ENCODE results near the gene CPOX.

The CPOX gene

GRCh38 chr3:98545940-98546339, 47.5 kb downstream of the CPOX start:
- no peak for TF ChIP-seq CTCF (IDR thresholded peaks at IDR 0.05; ENCODE audit: insufficient read depth, low read length)
- TF ChIP-seq GABPA (IDR thresholded peaks at IDR 0.05; ENCODE audit: low read depth): no peak
- no peak for TF ChIP-seq SPI1 (IDR thresholded peaks at IDR 0.05; ENCODE audit: borderline replicate concordance, low read depth)
- TF ChIP-seq POLR2AphosphoS5 (IDR thresholded peaks at IDR 0.05; ENCODE audit: low read depth): no peak
- no peak for TF ChIP-seq REST (IDR thresholded peaks at IDR 0.05; ENCODE audit: insufficient replicate concordance, low read depth)
- no peak overlapping the region for H3K4me3 ChIP-seq (replicated peaks; ENCODE audit: insufficient read depth, low read length)
- H3K27ac ChIP-seq (replicated peaks): no peak overlapping the region
- H3K27me3 ChIP-seq (ENCODE audit: insufficient read depth, poor library complexity, severe bottlenecking): no peaks in the 10 kb centered on the region
- DNase-seq (ENCODE audit: low read depth in 1 of 2, low spot score in 1 of 2): no peak

GRCh38 chr3:98542623-98543022, 50.8 kb downstream of the CPOX start:
- TF ChIP-seq SPI1 (IDR thresholded peaks at IDR 0.05; ENCODE audit: borderline replicate concordance, low read depth): no peak
- TF ChIP-seq CTCF (IDR thresholded peaks at IDR 0.05; ENCODE audit: insufficient read depth, low read length): no peak
- no peak for TF ChIP-seq POLR2AphosphoS5 (IDR thresholded peaks at IDR 0.05; ENCODE audit: low read depth)
- TF ChIP-seq GABPA (IDR thresholded peaks at IDR 0.05; ENCODE audit: low read depth): no peak
- TF ChIP-seq REST (IDR thresholded peaks at IDR 0.05; ENCODE audit: insufficient replicate concordance, low read depth): no peak
- Histone ChIP-seq H3K4me3 (replicated peaks; ENCODE audit: insufficient read depth, low read length) (no peak overlapping the region), H3K27ac (replicated peaks) (no peak overlapping the region), H3K27me3 (ENCODE audit: insufficient read depth, poor library complexity, severe bottlenecking) (no peaks in the 10 kb centered on the region)
- DNase-seq (ENCODE audit: low read depth in 1 of 2, low spot score in 1 of 2): no peak

- Histone ChIP-seq H3K4me3 (replicated peaks; ENCODE audit: insufficient read depth, low read length) (no peak overlapping the region), H3K27me3 (ENCODE audit: insufficient read depth, poor library complexity, severe bottlenecking) (no peaks in the 10 kb centered on the region), H3K27ac (replicated peaks) (no peak overlapping the region)
- TF ChIP-seq POLR2AphosphoS5 (IDR thresholded peaks at IDR 0.05; ENCODE audit: low read depth) (no peak), GABPA (IDR thresholded peaks at IDR 0.05; ENCODE audit: low read depth) (no peak), CTCF (IDR thresholded peaks at IDR 0.05; ENCODE audit: insufficient read depth, low read length) (no peak), SPI1 (IDR thresholded peaks at IDR 0.05; ENCODE audit: borderline replicate concordance, low read depth) (no peak), REST (IDR thresholded peaks at IDR 0.05; ENCODE audit: insufficient replicate concordance, low read depth) (no peak)
- DNase-seq (ENCODE audit: low read depth in 1 of 2, low spot score in 1 of 2): no peak
Observed at GRCh38 chr3:98541695-98542094, 51.7 kb downstream of the CPOX start.

Data from HL-60 (cell line).